ENCODE measurements around the gene PIP4K2A.
"Not testable (repeated sequence)": the region's sequence is repeated elsewhere in the genome, so short reads cannot be mapped to it uniquely, and the experiment has no call there.

The PIP4K2A gene

DNA sequence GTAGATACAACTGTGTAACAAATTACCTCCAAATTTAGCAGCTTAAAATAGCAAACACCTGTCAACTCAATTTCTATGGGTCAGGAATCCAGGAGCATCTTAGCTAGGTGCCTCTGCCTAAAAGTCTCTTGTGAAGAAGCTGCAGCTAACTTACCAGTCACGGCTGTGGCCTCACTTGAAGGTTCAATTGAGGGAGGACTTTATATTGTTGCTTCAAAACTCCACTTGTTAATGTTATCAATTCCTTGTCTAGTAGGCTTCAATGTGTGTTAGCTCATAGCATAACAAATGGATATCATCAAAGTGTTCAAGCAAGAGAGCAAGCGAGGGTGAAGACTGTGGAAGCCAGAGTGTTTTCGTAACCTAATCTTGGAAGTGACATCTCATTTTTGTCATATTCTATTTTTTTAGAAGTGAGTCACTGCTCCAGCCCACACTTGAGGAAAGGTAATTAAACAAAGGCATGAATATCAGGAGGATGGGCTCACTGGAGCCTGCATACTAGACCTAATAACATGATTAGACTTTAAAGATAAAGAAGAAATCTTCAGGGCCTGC lies 196.1 kb downstream of the PIP4K2A start:
- no peak overlapping the region for H3K4me3 ChIP-seq

DNA sequence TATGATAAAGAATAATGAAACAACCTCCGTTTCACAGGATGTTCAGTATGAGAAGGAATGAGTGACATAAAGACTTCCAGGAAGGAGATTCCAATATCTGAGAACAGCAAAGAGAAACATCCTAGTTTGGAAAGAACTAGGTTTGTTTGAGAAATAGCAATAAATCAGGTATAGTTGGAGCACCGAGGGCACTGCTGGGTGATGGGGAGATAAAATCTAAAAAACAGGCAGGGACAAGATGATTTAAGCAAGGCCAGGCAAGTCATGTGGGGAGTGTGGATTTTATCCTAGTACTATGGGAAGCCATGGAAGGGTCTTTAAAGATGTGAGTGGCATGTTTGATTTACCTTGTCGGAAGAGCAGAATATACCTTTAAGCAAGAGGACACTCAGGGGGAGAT lies 199.4 kb downstream of the PIP4K2A start:
- H3K4me3 ChIP-seq: no peak overlapping the region
- no peak for DNase-seq (ENCODE audit: low read depth, low spot score)
- H3K9me3 ChIP-seq (ENCODE audit: low read depth, low read length): no peaks in the 10 kb centered on the region
- TF ChIP-seq EZH2 (IDR thresholded peaks at IDR 0.05) (no peak), POLR2AphosphoS5 (IDR thresholded peaks at IDR 0.05; ENCODE audit: borderline replicate concordance, low read depth, low read length) (no peak), FOXP2 (optimal IDR thresholded peaks at IDR 0.05; ENCODE audit: control extremely low read depth, extremely low read length, insufficient read depth) (no peak)
- H3K36me3 ChIP-seq (ENCODE audit: insufficient read depth, low read length): no peaks in the 10 kb centered on the region
- H3K9ac ChIP-seq (ENCODE audit: insufficient read length): no peak overlapping the region
- H3K27ac ChIP-seq: no peak overlapping the region

More for the DNA sequence above, 196.1 kb downstream of the PIP4K2A start:
- no peak overlapping the region for H3K9ac ChIP-seq (ENCODE audit: insufficient read length)
- no peaks in the 10 kb centered on the region for H3K36me3 ChIP-seq (ENCODE audit: insufficient read depth, low read length)
- no peaks in the 10 kb centered on the region for H3K9me3 ChIP-seq (ENCODE audit: low read depth, low read length)
- H3K27ac ChIP-seq: no peak overlapping the region
- TF ChIP-seq EZH2 (IDR thresholded peaks at IDR 0.05) (no peak), FOXP2 (optimal IDR thresholded peaks at IDR 0.05; ENCODE audit: control extremely low read depth, extremely low read length, insufficient read depth) (no peak), POLR2AphosphoS5 (IDR thresholded peaks at IDR 0.05; ENCODE audit: borderline replicate concordance, low read depth, low read length) (no peak)
- DNase-seq (ENCODE audit: low read depth, low spot score): no peak

DNA sequence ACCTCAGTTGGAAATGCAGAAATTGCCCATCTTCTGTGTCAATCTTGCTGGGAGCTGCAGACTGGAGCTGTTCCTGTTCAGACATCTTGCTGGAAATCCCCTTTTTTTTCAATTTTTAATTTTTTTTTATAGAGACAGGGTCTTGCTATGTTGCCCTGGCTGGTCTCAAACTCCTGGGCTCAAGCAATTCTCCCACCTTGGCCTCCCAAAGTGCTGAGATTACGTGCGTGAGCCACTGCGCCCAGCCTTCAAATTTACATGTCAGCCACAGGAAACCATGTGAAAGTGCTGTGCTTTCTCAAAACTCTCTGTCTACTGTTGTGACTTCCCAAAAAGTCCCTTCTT lies 200.0 kb downstream of the PIP4K2A start:
- H3K36me3 ChIP-seq (ENCODE audit: insufficient read depth, low read length); H3K9ac ChIP-seq (ENCODE audit: insufficient read length); H3K4me3 ChIP-seq; H3K9me3 ChIP-seq (ENCODE audit: low read depth, low read length); H3K27ac ChIP-seq; DNase-seq (ENCODE audit: low read depth, low spot score): not testable (repeated sequence)

DNA sequence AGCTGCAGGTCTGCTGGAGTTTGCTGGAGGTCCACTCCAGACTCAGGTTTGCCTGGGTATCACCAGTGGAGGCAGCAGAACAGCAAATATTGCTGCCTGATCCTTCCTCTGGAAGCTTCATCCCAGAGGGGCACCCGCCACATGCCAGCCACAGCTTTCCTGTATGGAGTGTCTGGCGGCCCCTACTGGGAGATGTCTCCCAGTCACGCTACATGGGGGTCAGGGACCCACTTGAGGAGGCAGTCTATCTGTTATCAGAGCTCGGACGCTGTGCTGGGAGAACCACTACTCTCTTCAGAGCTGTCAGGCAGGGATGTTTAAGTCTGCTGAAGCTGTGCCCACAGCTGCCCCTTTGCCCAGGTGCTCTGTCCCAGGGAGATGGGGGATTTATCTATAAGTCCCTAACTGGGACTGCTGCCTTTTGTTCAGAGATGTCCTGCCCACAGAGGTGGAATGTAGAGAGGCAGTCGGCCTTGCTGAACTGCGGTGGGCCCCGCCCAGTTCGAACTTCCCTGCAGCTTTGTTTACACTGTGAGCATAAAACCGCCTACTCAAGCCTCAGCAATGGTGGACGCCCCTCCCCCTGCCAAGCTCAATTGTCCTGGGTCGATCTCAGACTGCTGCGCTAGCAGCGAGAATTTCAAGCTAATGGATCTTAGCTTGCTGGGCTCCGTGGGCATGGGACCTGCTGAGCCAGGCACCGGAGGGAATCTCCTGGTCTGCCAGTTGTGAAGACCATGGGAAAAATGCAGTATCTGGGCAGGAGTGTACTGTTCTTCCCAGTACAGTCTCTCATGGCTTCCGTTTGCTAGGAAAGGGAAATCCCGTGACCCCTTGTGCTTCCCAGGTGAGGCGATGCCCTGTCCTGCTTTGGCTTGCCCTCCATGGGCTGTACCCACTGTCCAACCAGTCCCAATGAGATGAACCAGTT lies 200.6 kb downstream of the PIP4K2A start:
- DNase-seq (ENCODE audit: low read depth, low spot score); H3K27ac ChIP-seq; H3K36me3 ChIP-seq (ENCODE audit: insufficient read depth, low read length); H3K4me3 ChIP-seq; H3K9me3 ChIP-seq (ENCODE audit: low read depth, low read length); H3K9ac ChIP-seq (ENCODE audit: insufficient read length): not testable (repeated sequence)

DNA sequence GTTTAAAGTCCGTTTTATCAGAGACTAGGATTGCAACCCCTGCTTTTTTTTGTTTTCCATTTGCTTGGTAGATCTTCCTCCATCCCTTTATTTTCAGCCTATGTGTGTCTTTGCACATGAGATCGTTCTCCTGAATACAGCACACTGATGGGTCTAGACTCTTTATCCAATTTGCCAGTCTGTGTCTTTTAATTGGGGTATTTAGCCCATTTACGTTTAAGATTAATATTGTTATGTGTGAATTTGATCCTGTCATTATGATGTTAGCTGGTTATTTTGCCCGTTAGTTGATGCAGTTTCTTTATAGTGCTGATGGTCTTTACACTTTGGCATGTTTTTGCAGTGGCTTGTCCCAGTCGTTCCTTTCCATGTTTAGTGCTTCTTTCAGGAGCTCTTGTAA lies 202.4 kb downstream of the PIP4K2A start:
- not testable (repeated sequence) for DNase-seq (ENCODE audit: low read depth, low spot score); H3K36me3 ChIP-seq (ENCODE audit: insufficient read depth, low read length); H3K9me3 ChIP-seq (ENCODE audit: low read depth, low read length); H3K4me3 ChIP-seq; H3K27ac ChIP-seq; H3K9ac ChIP-seq (ENCODE audit: insufficient read length)

DNA sequence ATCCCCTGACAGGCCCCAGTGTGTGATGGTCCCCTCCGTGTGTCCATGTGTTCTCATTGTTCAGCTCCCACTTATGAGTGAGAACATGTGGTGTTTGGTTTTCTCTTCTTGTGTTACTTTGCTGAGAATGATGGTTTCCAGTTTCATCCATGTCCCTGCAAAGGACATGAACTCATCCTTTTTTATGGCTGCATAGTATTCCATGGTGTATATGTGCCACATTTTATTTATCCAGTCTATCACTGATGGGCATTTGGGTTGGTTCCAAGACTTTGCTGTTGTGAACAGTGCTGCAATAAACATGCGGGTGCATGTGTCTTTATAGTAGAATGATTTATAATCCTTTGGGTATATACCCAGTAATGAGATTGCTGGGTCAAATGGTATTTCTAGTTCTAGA lies 206.2 kb downstream of the PIP4K2A start:
- not testable (repeated sequence) for H3K36me3 ChIP-seq (ENCODE audit: insufficient read depth, low read length); H3K9me3 ChIP-seq (ENCODE audit: low read depth, low read length); H3K27ac ChIP-seq; DNase-seq (ENCODE audit: low read depth, low spot score); H3K9ac ChIP-seq (ENCODE audit: insufficient read length); H3K4me3 ChIP-seq

DNA sequence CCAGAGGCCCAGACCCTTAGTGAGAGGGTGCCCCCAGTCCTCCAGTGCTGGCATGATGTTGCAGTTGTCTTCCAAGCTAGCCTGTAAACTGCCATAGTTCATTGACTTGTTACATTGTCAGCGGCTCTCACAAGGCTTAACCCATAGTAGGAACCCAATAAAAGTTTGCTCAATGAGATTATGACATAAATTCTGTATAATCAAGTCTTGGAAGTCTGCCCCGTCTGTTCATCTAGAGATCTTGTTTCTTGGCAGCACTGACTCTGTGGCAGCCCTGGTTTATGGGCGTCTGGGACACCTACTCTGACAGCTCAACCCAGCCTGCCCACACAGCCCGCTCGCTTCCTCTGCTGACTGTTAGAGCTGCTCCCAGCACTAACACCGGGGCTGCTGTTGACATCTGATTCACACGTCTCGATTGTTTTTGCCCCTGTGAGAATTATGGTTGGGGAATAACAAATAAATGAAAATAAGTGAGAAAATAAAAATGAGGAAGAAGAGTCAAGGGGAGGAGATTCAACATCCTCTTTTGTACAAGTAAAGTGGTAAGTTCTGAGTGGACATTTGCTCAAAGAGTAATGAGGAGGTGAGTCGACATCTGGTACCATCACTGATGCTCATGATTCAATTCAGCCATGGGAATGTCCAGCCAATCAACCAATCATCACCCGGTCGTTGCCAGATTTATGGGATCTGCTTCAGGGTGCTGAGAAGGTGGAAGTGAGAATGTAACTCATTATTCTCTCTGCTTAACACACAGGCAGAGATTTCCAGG lies 208.3 kb downstream of the PIP4K2A start:
- DNase-seq (ENCODE audit: low read depth, low spot score): peak; percentile 1

DNA sequence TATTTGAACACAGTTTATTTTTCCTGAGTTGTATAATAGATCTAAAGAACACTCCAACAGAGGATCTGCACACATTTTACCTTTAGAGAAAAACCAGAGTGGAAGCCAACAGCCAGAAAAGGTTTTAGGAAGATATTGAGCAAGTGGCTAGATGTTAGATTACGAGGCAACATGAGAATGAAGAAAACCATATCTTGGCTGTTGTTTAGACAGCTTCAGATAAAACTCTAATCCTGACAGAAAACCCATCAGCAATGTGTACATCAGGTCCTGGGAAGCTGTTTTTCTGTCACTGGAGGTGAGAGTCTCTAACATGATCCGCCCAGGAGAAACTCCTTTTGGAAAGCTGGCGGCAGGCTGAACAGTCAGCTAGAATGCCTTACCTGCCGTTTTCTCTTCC lies 209.6 kb downstream of the PIP4K2A start:
- Histone ChIP-seq H3K4me3 (no peak overlapping the region), H3K9ac (ENCODE audit: insufficient read length) (no peak overlapping the region), H3K9me3 (ENCODE audit: low read depth, low read length) (no peaks in the 10 kb centered on the region), H3K27ac (no peak overlapping the region), H3K36me3 (ENCODE audit: insufficient read depth, low read length) (no peaks in the 10 kb centered on the region)
- no peak for DNase-seq (ENCODE audit: low read depth, low spot score)
- no peak for TF ChIP-seq POLR2AphosphoS5 (IDR thresholded peaks at IDR 0.05; ENCODE audit: borderline replicate concordance, low read depth, low read length)
- no peak for TF ChIP-seq EZH2 (IDR thresholded peaks at IDR 0.05)
- no peak for TF ChIP-seq FOXP2 (optimal IDR thresholded peaks at IDR 0.05; ENCODE audit: control extremely low read depth, extremely low read length, insufficient read depth)

More for the DNA sequence above, 208.3 kb downstream of the PIP4K2A start:
- TF ChIP-seq POLR2AphosphoS5 (IDR thresholded peaks at IDR 0.05; ENCODE audit: borderline replicate concordance, low read depth, low read length) (no peak), EZH2 (IDR thresholded peaks at IDR 0.05) (no peak), FOXP2 (optimal IDR thresholded peaks at IDR 0.05; ENCODE audit: control extremely low read depth, extremely low read length, insufficient read depth) (no peak)
- no peak overlapping the region for H3K4me3 ChIP-seq
- no peak overlapping the region for H3K9ac ChIP-seq (ENCODE audit: insufficient read length)
- no peaks in the 10 kb centered on the region for H3K36me3 ChIP-seq (ENCODE audit: insufficient read depth, low read length)
- no peaks in the 10 kb centered on the region for H3K9me3 ChIP-seq (ENCODE audit: low read depth, low read length)
- no peak overlapping the region for H3K27ac ChIP-seq

Measured in SK-N-MC (cell line).